Mesothelial cell of epicardium (in vitro differentiated cells): ENCODE measurements around the gene ANKFN1. TPM values are rescaled to one million over a fixed set of nuclear protein-coding genes. Genes with fewer than 3 reads are reported as not detected.

Source experiments
- DNase-seq, 2 experiments: peaks; one replicate each; pipeline ENCODE4 v3.0.0; 2021; ENCODE audit warnings: low spot score in 2 of 2; ENCODE audit not compliant: unreplicated experiment in 2 of 2
- H3K27ac Mint-ChIP-seq: 2 replicates; pipeline ENCODE4 v1.8.0; 2021; ENCODE audit warnings: mixed read lengths
- H3K27me3 Mint-ChIP-seq: 2 replicates; pipeline ENCODE4 v1.8.0; 2021; ENCODE audit warnings: low read depth, mixed read lengths
- H3K36me3 Mint-ChIP-seq: 2 replicates; pipeline ENCODE4 v1.8.0; 2021; ENCODE audit warnings: mixed read lengths
- H3K4me1 Mint-ChIP-seq: 2 replicates; pipeline ENCODE4 v1.8.0; 2021; ENCODE audit warnings: mixed read lengths
- H3K4me3 Mint-ChIP-seq: 2 replicates; pipeline ENCODE4 v1.8.0; 2021; ENCODE audit warnings: mild to moderate bottlenecking, moderate library complexity, mixed read lengths
- H3K9me3 Mint-ChIP-seq: 2 replicates; pipeline ENCODE4 v1.8.0; 2021; ENCODE audit warnings: mixed read lengths
- CTCF ChIP-seq: fragments of 200-600 bp; sonication (generic); IDR thresholded peaks from one replicate; pipeline ENCODE4 v1.5.0; 2021; ENCODE audit warnings: antibody characterized with exemption; ENCODE audit not compliant: unreplicated experiment
- total RNA-seq: library from RNA; stranded (reverse); gene quantifications from 3 replicates; pipeline ENCODE4 v1.2.1, GENCODE V29; 2021

Gene ANKFN1
- total RNA-seq, 1 donor from 2014 or later = 0.34 TPM

- DNase-seq = no peak
- no peak for TF ChIP-seq CTCF
- Mint-ChIP-seq H3K9me3 (no peaks in the 10 kb centered on the region), H3K27me3 (peaks cover 44% of the 10 kb centered on the region), H3K4me1 (no peaks in the 10 kb centered on the region), H3K36me3 (no peaks in the 10 kb centered on the region), H3K27ac (no peak overlapping the region), H3K4me3 (no peak overlapping the region)
These were observed 91.1 kb downstream of the ANKFN1 start for GRCh38 chr17:56244268-56244890.

DNA sequence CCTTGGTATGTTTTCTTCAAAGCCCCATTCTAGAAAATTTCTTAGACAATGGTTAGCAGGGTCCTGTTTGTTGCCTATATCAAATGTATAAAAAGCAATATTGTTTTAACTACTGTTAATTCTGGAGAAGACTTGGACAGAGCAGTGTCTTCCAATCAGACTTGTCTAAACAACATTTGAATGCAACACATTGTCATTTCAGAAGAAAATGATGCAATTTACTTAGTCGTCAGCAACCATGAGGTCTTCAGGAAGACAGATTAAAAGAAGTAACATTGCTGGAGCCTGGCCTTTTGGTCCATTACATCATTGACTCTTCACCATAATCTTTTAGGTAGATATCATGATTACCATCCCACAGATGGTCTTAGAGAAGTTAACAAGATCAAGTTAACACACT, 94.5 kb downstream of the ANKFN1 start:
- TF ChIP-seq CTCF = no peak
- H3K36me3 Mint-ChIP-seq = no peaks in the 10 kb centered on the region
- no peaks in the 10 kb centered on the region for H3K4me1 Mint-ChIP-seq
- no peak overlapping the region for H3K4me3 Mint-ChIP-seq
- no peak for DNase-seq
- H3K27ac Mint-ChIP-seq = no peak overlapping the region
- H3K27me3 Mint-ChIP-seq = peaks cover 62% of the 10 kb centered on the region
- no peaks in the 10 kb centered on the region for H3K9me3 Mint-ChIP-seq

DNA sequence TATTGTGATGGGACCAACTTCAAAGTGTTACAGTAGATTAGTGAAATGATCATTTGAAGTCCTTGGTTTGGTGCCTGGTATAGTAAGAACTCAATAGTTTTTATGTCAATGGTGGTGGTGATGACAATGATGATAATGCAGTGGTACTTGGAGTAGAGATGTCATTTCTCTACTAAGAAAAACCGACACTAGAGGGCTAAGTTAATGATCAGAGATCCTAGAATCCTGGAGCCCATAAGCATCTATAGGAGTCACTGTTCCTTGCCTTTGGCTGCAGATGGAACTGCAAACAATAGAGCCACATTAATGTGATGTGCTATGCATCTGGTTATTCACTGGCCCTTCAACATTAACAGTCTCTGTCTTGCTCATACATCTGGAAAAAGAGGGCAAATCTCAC, 103.8 kb downstream of the ANKFN1 start:
- Mint-ChIP-seq H3K4me1 (no peaks in the 10 kb centered on the region), H3K9me3 (no peaks in the 10 kb centered on the region), H3K4me3 (no peak overlapping the region), H3K36me3 (no peaks in the 10 kb centered on the region), H3K27ac (no peak overlapping the region), H3K27me3 (peaks cover 31% of the 10 kb centered on the region)
- DNase-seq = no peak
- no peak for TF ChIP-seq CTCF

DNA sequence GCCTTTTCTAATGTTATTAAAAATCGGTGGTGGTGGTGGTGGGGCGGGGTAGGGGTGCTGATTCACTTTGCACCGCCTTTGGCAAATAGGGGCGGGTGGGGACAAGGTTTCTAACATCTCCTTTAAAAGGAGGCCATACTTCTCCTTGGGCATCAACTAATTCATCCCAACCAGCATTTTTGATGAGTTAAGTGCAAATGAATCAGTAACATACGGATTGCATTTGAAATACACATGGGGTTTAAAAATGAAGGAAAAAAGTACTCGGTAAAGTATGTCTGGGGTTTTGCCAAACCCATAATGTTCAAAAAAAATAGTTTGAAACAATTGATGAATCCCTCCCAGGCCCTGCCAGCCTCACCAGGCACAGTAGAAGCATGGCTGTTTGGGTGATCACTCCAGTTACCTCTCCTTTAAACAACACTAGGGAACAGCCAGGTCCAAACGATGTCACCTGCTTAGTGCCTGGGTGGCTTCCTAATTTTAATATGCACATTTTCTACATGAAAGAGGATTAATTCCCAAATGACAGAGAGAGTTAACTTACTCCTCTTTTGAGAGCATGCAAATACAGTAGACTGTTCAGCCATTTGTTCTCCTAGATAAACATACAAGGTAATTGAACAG, 107.2 kb downstream of the ANKFN1 start:
- Mint-ChIP-seq H3K9me3 (no peaks in the 10 kb centered on the region), H3K27ac (no peak overlapping the region), H3K36me3 (no peaks in the 10 kb centered on the region), H3K4me3 (no peak overlapping the region), H3K4me1 (no peaks in the 10 kb centered on the region), H3K27me3 (peaks cover 45% of the 10 kb centered on the region)
- no peak for TF ChIP-seq CTCF
- DNase-seq = no peak

- Mint-ChIP-seq H3K27ac (no peak overlapping the region), H3K9me3 (no peaks in the 10 kb centered on the region), H3K4me3 (no peak overlapping the region), H3K4me1 (no peaks in the 10 kb centered on the region), H3K27me3 (peaks cover 46% of the 10 kb centered on the region), H3K36me3 (no peaks in the 10 kb centered on the region)
- no peak for DNase-seq
- TF ChIP-seq CTCF = no peak
These were observed 109.5 kb downstream of the ANKFN1 start for GRCh38 chr17:56262803-56263202.
